Activated T-cell treated with anti-CD3 and anti-CD28 coated beads, Interleukin-2, amount 50 U/mL, for 48 hours (primary cell): ENCODE data around the gene ATP10A.
A peak's percentile ranks its signal among the peaks of the same experiment; 100 is the strongest.
"Not testable (repeated sequence)": the region's sequence is repeated elsewhere in the genome, so short reads cannot be mapped to it uniquely, and the experiment has no call there.

Experiments used
- DNase-seq, 2 experiments: peaks; one replicate each; pipeline ENCODE4 v3.0.0-alpha.2; 2020

The ATP10A gene

GRCh38 chr15:25880877-25881276, 17.8 kb upstream of the ATP10A start:
- DNase-seq: not testable (repeated sequence)

GRCh38 chr15:25880411-25880810, 17.3 kb upstream of the ATP10A start:
- DNase-seq: no peak

GRCh38 chr15:25879438-25879837, 16.3 kb upstream of the ATP10A start:
- DNase-seq: no peak

- DNase-seq: no peak
Observed at GRCh38 chr15:25877681-25878080, 14.6 kb upstream of the ATP10A start.

- no peak for DNase-seq
Observed at GRCh38 chr15:25876231-25877140, 13.4 kb upstream of the ATP10A start.

GRCh38 chr15:25875566-25875965, 12.4 kb upstream of the ATP10A start:
- no peak for DNase-seq

- no peak for DNase-seq
Observed at GRCh38 chr15:25874379-25874778, 11.3 kb upstream of the ATP10A start.

- no peak for DNase-seq
Observed at GRCh38 chr15:25871403-25871802, 8.3 kb upstream of the ATP10A start.

- DNase-seq: no peak
Observed at GRCh38 chr15:25870938-25871337, 7.8 kb upstream of the ATP10A start.

- no peak for DNase-seq
Observed at GRCh38 chr15:25869701-25870100, 6.6 kb upstream of the ATP10A start.

- no peak for DNase-seq
Observed at GRCh38 chr15:25866874-25867273, 3.7 kb upstream of the ATP10A start.

GRCh38 chr15:25866251-25866650, 3.1 kb upstream of the ATP10A start:
- DNase-seq: no peak

GRCh38 chr15:25864966-25865365, 1.8 kb upstream of the ATP10A start:
- no peak for DNase-seq

GRCh38 chr15:25863968-25864580, 947 bp upstream of the ATP10A start:
- no peak for DNase-seq

GRCh38 chr15:25862472-25863110, 536 bp downstream of the ATP10A start:
- peak; percentile 63 to 71 for DNase-seq

GRCh38 chr15:25862071-25862471, 1.1 kb downstream of the ATP10A start:
- peak; percentile 45 to 50 for DNase-seq

GRCh38 chr15:25860885-25861866, 2.0 kb downstream of the ATP10A start:
- DNase-seq: peak; percentile 49 to 51

GRCh38 chr15:25859838-25860645, 3.1 kb downstream of the ATP10A start:
- DNase-seq: peak in 1 of 2 experiments; percentile 54

GRCh38 chr15:25858952-25859760, 4.0 kb downstream of the ATP10A start:
- DNase-seq: no peak

GRCh38 chr15:25856059-25856458, 7.1 kb downstream of the ATP10A start:
- DNase-seq: not testable (repeated sequence)
